ENCODE results near the gene KLHL13.
"Not testable (repeated sequence)": the region's sequence is repeated elsewhere in the genome, so short reads cannot be mapped to it uniquely, and the experiment has no call there.

Gene KLHL13

GRCh38 chrX:118066867-118067515, 49.6 kb downstream of the KLHL13 start:
- no peak for DNase-seq

- no peak for DNase-seq
Measured at GRCh38 chrX:118062817-118063615, 53.6 kb downstream of the KLHL13 start.

- no peak for DNase-seq
Measured at GRCh38 chrX:118062048-118062789, 54.4 kb downstream of the KLHL13 start.

GRCh38 chrX:118058924-118059323, 57.7 kb downstream of the KLHL13 start:
- DNase-seq, result no peak

- no peak for DNase-seq
Measured at GRCh38 chrX:118056870-118057269, 59.7 kb downstream of the KLHL13 start.

GRCh38 chrX:118049713-118050112, 66.9 kb downstream of the KLHL13 start:
- no peak for DNase-seq

GRCh38 chrX:118047446-118048186, 69.0 kb downstream of the KLHL13 start:
- DNase-seq, result no peak

GRCh38 chrX:118039591-118039990, 77.0 kb downstream of the KLHL13 start:
- no peak for DNase-seq

- no peak for DNase-seq
Measured at GRCh38 chrX:118038614-118039365, 77.8 kb downstream of the KLHL13 start.

- DNase-seq, result no peak
Measured at GRCh38 chrX:118026631-118027030, 90.0 kb downstream of the KLHL13 start.

GRCh38 chrX:118025226-118025625, 91.4 kb downstream of the KLHL13 start:
- no peak for DNase-seq

- DNase-seq, result no peak
Measured at GRCh38 chrX:118024482-118024881, 92.1 kb downstream of the KLHL13 start.

GRCh38 chrX:118022753-118023152, 93.9 kb downstream of the KLHL13 start:
- DNase-seq, result no peak

GRCh38 chrX:118016422-118016821, 100.2 kb downstream of the KLHL13 start:
- DNase-seq, result no peak

GRCh38 chrX:118002417-118002816, 114.2 kb downstream of the KLHL13 start:
- not testable (repeated sequence) for DNase-seq

- DNase-seq, result no peak
Measured at GRCh38 chrX:118000518-118000917, 116.1 kb downstream of the KLHL13 start.

GRCh38 chrX:117998171-117998570, 118.4 kb downstream of the KLHL13 start:
- no peak for DNase-seq

- no peak for DNase-seq
Measured at GRCh38 chrX:117996918-117997480, 119.6 kb downstream of the KLHL13 start.

- DNase-seq, result no peak
Measured at GRCh38 chrX:117996408-117996807, 120.2 kb downstream of the KLHL13 start.

GRCh38 chrX:117995378-117995777, 121.2 kb downstream of the KLHL13 start:
- no peak for DNase-seq

GRCh38 chrX:117992192-117992723, 124.4 kb downstream of the KLHL13 start:
- no peak for DNase-seq

GRCh38 chrX:117990438-117990837, 126.2 kb downstream of the KLHL13 start:
- DNase-seq, result no peak

Measured in CD4-positive, alpha-beta T cell treated with Interleukin-15 for 1 hour (primary cell).